MM.1S (cell line): ENCODE data around the gene EPGN.

Experiments
- DNase-seq: peaks from one replicate; pipeline ENCODE4 v3.0.0-alpha.2; 2015
- H2AFZ ChIP-seq: fragments of 300-600 bp; sonication (generic); 2 replicates; pipeline ENCODE4 v1.6.0; 2016; ENCODE audit warnings: antibody characterized with exemption, low read length
- H3F3A ChIP-seq: fragments of 300-600 bp; sonication (generic); 2 replicates; pipeline ENCODE4 v1.6.1; 2016; ENCODE audit warnings: mild to moderate bottlenecking, antibody characterized with exemption, low read length, moderate library complexity, mixed read lengths; ENCODE audit not compliant: insufficient read depth
- H3K27ac ChIP-seq: fragments of 300-600 bp; sonication (generic); 2 replicates; pipeline ENCODE4 v1.5.1; 2016; ENCODE audit warnings: mild to moderate bottlenecking, low read length
- H3K27me3 ChIP-seq: fragments of 300-600 bp; sonication (generic); replicated peaks from 2 replicates; pipeline ENCODE4 v1.6.0; 2016; ENCODE audit warnings: low read length; ENCODE audit not compliant: insufficient read depth
- H3K36me3 ChIP-seq: fragments of 300-600 bp; sonication (generic); replicated peaks from 2 replicates; pipeline ENCODE4 v1.6.1; 2016; ENCODE audit warnings: mild to moderate bottlenecking, low read length, mixed read lengths; ENCODE audit not compliant: insufficient read depth
- H3K4me1 ChIP-seq: fragments of 300-600 bp; sonication (generic); 2 replicates; pipeline ENCODE4 v1.6.1; 2016; ENCODE audit warnings: low read length, mixed read lengths
- H3K4me2 ChIP-seq: fragments of 300-600 bp; sonication (generic); 2 replicates; pipeline ENCODE4 v1.6.0; 2016; ENCODE audit warnings: low read depth, low read length
- H3K4me3 ChIP-seq: fragments of 300-600 bp; sonication (generic); 2 replicates; pipeline ENCODE4 v1.5.1; 2016; ENCODE audit warnings: low read length, mixed read lengths
- H3K79me2 ChIP-seq: fragments of 300-600 bp; sonication (generic); 2 replicates; pipeline ENCODE4 v1.6.1; 2016; ENCODE audit warnings: mixed run types, low read length, mixed read lengths
- H3K9ac ChIP-seq: fragments of 300-600 bp; sonication (generic); 2 replicates; pipeline ENCODE4 v1.6.1; 2016; ENCODE audit warnings: low read length, mixed read lengths
- H3K9me2 ChIP-seq: fragments of 300-600 bp; sonication (generic); replicated peaks from 2 replicates; pipeline ENCODE4 v1.6.1; 2016; ENCODE audit warnings: mild to moderate bottlenecking, low read length, mixed read lengths; ENCODE audit not compliant: insufficient read depth
- H3K9me3 ChIP-seq: fragments of 300-600 bp; sonication (generic); replicated peaks from 2 replicates; pipeline ENCODE4 v1.6.1; 2016; ENCODE audit warnings: mild to moderate bottlenecking, low read length, mixed read lengths; ENCODE audit not compliant: insufficient read depth
- H4K20me1 ChIP-seq: fragments of 300-600 bp; sonication (generic); 2 replicates; pipeline ENCODE4 v1.6.1; 2016; ENCODE audit warnings: mild to moderate bottlenecking, low read length, moderate library complexity, mixed read lengths; ENCODE audit not compliant: insufficient read depth
- CTCF ChIP-seq: fragments of 300-600 bp; sonication (generic); IDR thresholded peaks from 2 replicates; pipeline ENCODE4 v1.5.1; 2016; ENCODE audit warnings: antibody characterized with exemption, low read length, mixed read lengths
- EZH2 ChIP-seq: fragments of 300-600 bp; sonication (generic); optimal IDR thresholded peaks from 2 replicates; pipeline ENCODE3; 2017; ENCODE audit warnings: low read depth, mild to moderate bottlenecking, antibody characterized with exemption, low read length, mixed read lengths
- EZH2phosphoT487 ChIP-seq: fragments of 300-600 bp; sonication (generic); IDR thresholded peaks from 2 replicates; pipeline ENCODE4 v1.6.1; 2018; ENCODE audit warnings: antibody characterized with exemption, low read length

EPGN gene

GRCh38 chr4:74314944-74315343, 6.7 kb downstream of the EPGN start:
- H2AFZ ChIP-seq = no peak overlapping the region
- H3K9me2 ChIP-seq = no peaks in the 10 kb centered on the region
- peaks cover 2% of the 10 kb centered on the region for H3K4me1 ChIP-seq
- no peaks in the 10 kb centered on the region for H4K20me1 ChIP-seq
- H3K27ac ChIP-seq = no peak overlapping the region
- no peaks in the 10 kb centered on the region for H3F3A ChIP-seq
- DNase-seq = no peak
- no peaks in the 10 kb centered on the region for H3K79me2 ChIP-seq
- TF ChIP-seq EZH2 = no peak
- no peaks in the 10 kb centered on the region for H3K36me3 ChIP-seq
- H3K4me3 ChIP-seq = no peak overlapping the region
- H3K27me3 ChIP-seq = no peaks in the 10 kb centered on the region
- no peak overlapping the region for H3K4me2 ChIP-seq
- no peak overlapping the region for H3K9ac ChIP-seq
- no peaks in the 10 kb centered on the region for H3K9me3 ChIP-seq

GRCh38 chr4:74315376-74315775, 7.1 kb downstream of the EPGN start:
- no peak overlapping the region for H3K4me3 ChIP-seq
- H3K79me2 ChIP-seq = no peaks in the 10 kb centered on the region
- no peaks in the 10 kb centered on the region for H4K20me1 ChIP-seq
- no peaks in the 10 kb centered on the region for H3K36me3 ChIP-seq
- TF ChIP-seq EZH2phosphoT487 = no peak
- TF ChIP-seq CTCF = no peak
- no peak for TF ChIP-seq EZH2
- no peaks in the 10 kb centered on the region for H3K27me3 ChIP-seq
- no peak for DNase-seq
- peaks cover 6% of the 10 kb centered on the region for H3K4me1 ChIP-seq
- no peak overlapping the region for H3K27ac ChIP-seq
- H3K9me3 ChIP-seq = no peaks in the 10 kb centered on the region
- no peak overlapping the region for H3K9ac ChIP-seq
- no peak overlapping the region for H3K4me2 ChIP-seq
- no peaks in the 10 kb centered on the region for H3F3A ChIP-seq
- no peak overlapping the region for H2AFZ ChIP-seq
- no peaks in the 10 kb centered on the region for H3K9me2 ChIP-seq

GRCh38 chr4:74316397-74316796, 8.1 kb downstream of the EPGN start:
- H3K4me2 ChIP-seq = no peak overlapping the region

More at GRCh38 chr4:74316397-74316796, 8.1 kb downstream of the EPGN start:
- H3F3A ChIP-seq = no peaks in the 10 kb centered on the region
- no peak overlapping the region for H3K9ac ChIP-seq
- H3K4me3 ChIP-seq = no peak overlapping the region
- no peaks in the 10 kb centered on the region for H3K36me3 ChIP-seq
- TF ChIP-seq EZH2phosphoT487 (no peak), CTCF (no peak), EZH2 (no peak)
- H3K9me2 ChIP-seq = no peaks in the 10 kb centered on the region
- H3K9me3 ChIP-seq = no peaks in the 10 kb centered on the region
- no peak for DNase-seq
- H3K4me1 ChIP-seq = peaks cover 9% of the 10 kb centered on the region
- no peaks in the 10 kb centered on the region for H3K27me3 ChIP-seq
- no peaks in the 10 kb centered on the region for H4K20me1 ChIP-seq
- no peaks in the 10 kb centered on the region for H3K79me2 ChIP-seq
- no peak overlapping the region for H3K27ac ChIP-seq
- no peak overlapping the region for H2AFZ ChIP-seq
